ENCODE data around the gene CRY1. TPM values are rescaled to one million over a fixed set of nuclear protein-coding genes. Genes with fewer than 3 reads are reported as not detected.
"Not testable (repeated sequence)": the region's sequence is repeated elsewhere in the genome, so short reads cannot be mapped to it uniquely, and the experiment has no call there.

CRY1 gene
- total RNA-seq, 1 donor from 2014 or later: 20.6 TPM

DNA sequence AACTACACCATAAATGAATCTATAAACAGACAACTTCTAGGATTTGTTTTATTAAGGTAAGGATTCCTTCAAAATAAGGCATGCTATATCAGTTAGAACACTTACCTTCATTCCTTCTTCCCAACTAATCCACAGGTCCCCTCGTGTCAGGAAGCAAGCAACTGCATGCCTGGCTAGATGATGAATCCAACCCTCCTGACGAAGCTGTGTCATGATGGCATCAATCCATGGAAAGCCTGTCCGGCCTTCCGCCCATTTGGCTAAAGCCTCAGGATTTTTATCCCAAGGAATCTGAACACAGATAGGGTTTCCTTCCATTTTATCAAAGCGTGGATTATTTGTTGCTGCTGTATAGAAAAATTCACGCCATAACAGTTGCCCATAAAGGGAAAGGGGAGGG lies 93.9 kb downstream of the CRY1 start:
- Histone ChIP-seq H3K4me3 (ENCODE audit: low read depth, low read length) (no peak overlapping the region), H3K27me3 (ENCODE audit: control insufficient read depth, insufficient read depth, low read length) (no peaks in the 10 kb centered on the region), H3K36me3 (ENCODE audit: control insufficient read depth, insufficient read depth, low read length) (no peaks in the 10 kb centered on the region)
- no peak for TF ChIP-seq CTCF (IDR thresholded peaks at IDR 0.05; ENCODE audit: insufficient read depth, low read length, poor library complexity, severe bottlenecking)
- DNase-seq (ENCODE audit: low read depth): no peak

- Histone ChIP-seq H3K36me3 (ENCODE audit: control insufficient read depth, insufficient read depth, low read length) (no peaks in the 10 kb centered on the region), H3K27me3 (ENCODE audit: control insufficient read depth, insufficient read depth, low read length) (no peaks in the 10 kb centered on the region), H3K4me3 (ENCODE audit: low read depth, low read length) (no peak overlapping the region)
- no peak for TF ChIP-seq CTCF (IDR thresholded peaks at IDR 0.05; ENCODE audit: insufficient read depth, low read length, poor library complexity, severe bottlenecking)
- no peak for DNase-seq (ENCODE audit: low read depth)
These were observed 95.4 kb downstream of the CRY1 start for GRCh38 chr12:106997916-106998315.

GRCh38 chr12:106996102-106996501 lies 97.2 kb downstream of the CRY1 start:
- not testable (repeated sequence) for H3K27me3 ChIP-seq (ENCODE audit: control insufficient read depth, insufficient read depth, low read length); H3K36me3 ChIP-seq (ENCODE audit: control insufficient read depth, insufficient read depth, low read length); DNase-seq (ENCODE audit: low read depth); H3K4me3 ChIP-seq (ENCODE audit: low read depth, low read length)

- H3K4me3 ChIP-seq (ENCODE audit: low read depth, low read length): no peak overlapping the region
- no peaks in the 10 kb centered on the region for H3K27me3 ChIP-seq (ENCODE audit: control insufficient read depth, insufficient read depth, low read length)
- DNase-seq (ENCODE audit: low read depth): no peak
- H3K36me3 ChIP-seq (ENCODE audit: control insufficient read depth, insufficient read depth, low read length): no peaks in the 10 kb centered on the region
- no peak for TF ChIP-seq CTCF (IDR thresholded peaks at IDR 0.05; ENCODE audit: insufficient read depth, low read length, poor library complexity, severe bottlenecking)
These were observed 98.6 kb downstream of the CRY1 start for GRCh38 chr12:106994579-106995220.

- Histone ChIP-seq H3K36me3 (ENCODE audit: control insufficient read depth, insufficient read depth, low read length) (no peaks in the 10 kb centered on the region), H3K27me3 (ENCODE audit: control insufficient read depth, insufficient read depth, low read length) (no peaks in the 10 kb centered on the region), H3K4me3 (ENCODE audit: low read depth, low read length) (no peak overlapping the region)
- no peak for TF ChIP-seq CTCF (IDR thresholded peaks at IDR 0.05; ENCODE audit: insufficient read depth, low read length, poor library complexity, severe bottlenecking)
- DNase-seq (ENCODE audit: low read depth): no peak
These were observed 105.5 kb downstream of the CRY1 start for GRCh38 chr12:106987846-106988245.

DNA sequence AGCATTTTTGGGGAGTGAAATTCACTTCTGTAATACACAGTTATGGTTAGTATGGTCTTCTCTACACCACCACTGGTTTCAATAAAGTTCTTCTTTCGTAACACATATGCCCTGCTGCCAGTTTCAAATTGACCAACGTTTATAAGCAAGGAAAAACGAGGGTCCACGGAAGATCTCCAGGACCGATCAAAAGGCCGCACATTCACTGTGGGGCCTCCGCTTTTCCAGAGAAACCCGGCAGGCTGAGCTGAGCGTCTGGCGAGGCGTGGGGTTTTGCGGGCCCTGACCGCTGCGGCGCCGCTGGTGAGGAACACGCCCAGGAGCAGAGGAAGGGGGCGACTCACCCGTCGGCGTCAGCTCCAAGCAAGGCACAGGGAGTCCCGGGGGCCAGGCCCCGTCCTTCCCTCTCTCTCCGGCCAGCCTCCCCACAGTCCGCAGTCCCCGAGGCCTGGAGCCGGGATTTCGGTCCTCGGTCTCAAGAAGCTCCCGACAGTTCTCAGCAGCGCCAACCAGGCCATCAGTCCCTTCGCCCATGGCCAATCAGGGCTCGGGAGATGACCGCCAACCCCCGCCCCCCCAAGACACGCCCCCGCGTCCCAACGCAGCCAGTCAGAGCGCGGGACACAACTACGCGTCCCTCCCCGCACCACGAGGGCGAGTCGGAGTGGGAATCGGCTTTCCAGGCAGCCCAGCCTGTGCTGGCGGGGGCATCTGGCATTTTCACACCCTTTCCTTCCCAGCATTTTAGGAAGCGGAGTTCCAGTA lies 106.5 kb downstream of the CRY1 start, which contains the start of gene MTERF2:
TSS of gene MTERF2 (minus strand) at position 522 of the 765 bp plus-strand sequence. CDS start 8,432 bp downstream, outside the sequence.
- Histone ChIP-seq H3K4me3 (ENCODE audit: low read depth, low read length) (peak within 1 kb of the TSS; percentile 88), H3K27me3 (ENCODE audit: control insufficient read depth, insufficient read depth, low read length) (no peaks in the 10 kb centered on the region), H3K36me3 (ENCODE audit: control insufficient read depth, insufficient read depth, low read length) (no peaks in the 10 kb centered on the region)
- peak; percentile 75 for DNase-seq (ENCODE audit: low read depth)
- no peak for TF ChIP-seq CTCF (IDR thresholded peaks at IDR 0.05; ENCODE audit: insufficient read depth, low read length, poor library complexity, severe bottlenecking)
